Measurements from ENCODE around the gene BCAT1. TPM values are rescaled to one million over a fixed set of nuclear protein-coding genes. Genes with fewer than 3 reads are reported as not detected.

The BCAT1 gene
- polyA plus RNA-seq, 2 donors: 0.38 to 1.0 TPM

GRCh38 chr12:24895612-24896011 is 53.3 kb downstream of the BCAT1 start:
- Histone ChIP-seq H3K9me3 (ENCODE audit: control insufficient read depth in 2 of 2, insufficient read depth in 1 of 2, low read depth in 1 of 2, low read length in 1 of 2) (no peaks in the 10 kb centered on the region), H3K27ac (ENCODE audit: low read depth in 2 of 2, low read length in 1 of 2) (no peak overlapping the region), H3K4me1 (ENCODE audit: control insufficient read depth in 2 of 2, insufficient read depth in 2 of 2, low read length in 1 of 2) (no peaks in the 10 kb centered on the region), H3K4me3 (ENCODE audit: low read depth in 1 of 2, low read length in 2 of 2) (no peak overlapping the region), H3K36me3 (ENCODE audit: control insufficient read depth in 2 of 2, insufficient read depth in 2 of 2, low read length in 1 of 2) (no peaks in the 10 kb centered on the region), H3K27me3 (ENCODE audit: control insufficient read depth in 1 of 2, insufficient read depth in 2 of 2, low read length in 2 of 2) (no peaks in the 10 kb centered on the region)
- 20 to 35% methylated on average over 1 of the region's 1 CpG for WGBS, 2 donors

DNA sequence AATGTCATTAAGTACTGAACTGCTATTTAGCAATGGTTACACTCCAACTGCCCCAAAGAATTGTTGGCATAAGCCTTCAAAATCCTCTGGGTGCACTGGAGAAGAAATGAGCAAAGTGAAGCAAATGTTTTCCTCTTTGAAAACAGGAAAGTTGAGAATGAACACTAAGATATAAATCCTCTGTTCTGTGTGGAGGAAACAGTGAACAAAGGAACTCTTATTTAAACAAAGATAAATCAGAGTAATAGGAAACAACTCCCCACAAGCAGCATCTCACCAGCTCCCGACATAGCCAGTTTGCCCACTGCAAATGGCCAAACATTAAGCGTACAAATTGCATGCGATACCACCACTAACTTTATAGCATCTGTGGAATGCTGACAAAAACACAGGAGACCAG is 54.0 kb downstream of the BCAT1 start:
- no peak overlapping the region for H3K27ac ChIP-seq (ENCODE audit: low read depth in 2 of 2, low read length in 1 of 2)
- no peaks in the 10 kb centered on the region for H3K27me3 ChIP-seq (ENCODE audit: control insufficient read depth in 1 of 2, insufficient read depth in 2 of 2, low read length in 2 of 2)
- H3K4me1 ChIP-seq (ENCODE audit: control insufficient read depth in 2 of 2, insufficient read depth in 2 of 2, low read length in 1 of 2): no peaks in the 10 kb centered on the region
- H3K4me3 ChIP-seq (ENCODE audit: low read depth in 1 of 2, low read length in 2 of 2): no peak overlapping the region
- no peaks in the 10 kb centered on the region for H3K36me3 ChIP-seq (ENCODE audit: control insufficient read depth in 2 of 2, insufficient read depth in 2 of 2, low read length in 1 of 2)
- no peaks in the 10 kb centered on the region for H3K9me3 ChIP-seq (ENCODE audit: control insufficient read depth in 2 of 2, insufficient read depth in 1 of 2, low read depth in 1 of 2, low read length in 1 of 2)
- WGBS, 2 donors: 48 to 64% methylated on average over 3 of the region's 3 CpGs

GRCh38 chr12:24890048-24890803 is 58.7 kb downstream of the BCAT1 start:
- 91 to 95% methylated on average over 7 of the region's 7 CpGs for WGBS, 2 donors

DNA sequence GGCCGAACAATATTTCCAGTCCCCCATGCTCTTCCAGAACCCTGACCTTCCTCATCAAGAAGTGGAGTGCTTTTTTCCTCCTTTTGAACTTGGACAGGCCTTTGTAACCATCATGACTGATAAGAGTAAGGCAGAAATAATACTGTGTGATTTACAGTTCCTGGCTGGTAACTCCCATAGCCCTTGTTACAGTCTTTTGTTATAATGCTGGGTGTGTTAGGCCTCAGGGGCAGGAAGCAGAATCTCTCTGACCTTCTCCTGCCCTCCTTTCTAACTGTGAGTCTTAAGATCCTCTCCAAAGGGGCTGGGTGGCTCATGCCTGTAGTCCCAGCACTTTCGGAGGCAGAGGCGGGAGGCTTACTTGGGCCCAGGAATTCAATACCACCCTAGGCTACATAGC is 59.5 kb downstream of the BCAT1 start:
- H3K4me3 ChIP-seq (ENCODE audit: low read depth in 1 of 2, low read length in 2 of 2): no peak overlapping the region
- H3K27me3 ChIP-seq (ENCODE audit: control insufficient read depth in 1 of 2, insufficient read depth in 2 of 2, low read length in 2 of 2): no peaks in the 10 kb centered on the region
- no peaks in the 10 kb centered on the region for H3K4me1 ChIP-seq (ENCODE audit: control insufficient read depth in 2 of 2, insufficient read depth in 2 of 2, low read length in 1 of 2)
- H3K9me3 ChIP-seq (ENCODE audit: control insufficient read depth in 2 of 2, insufficient read depth in 1 of 2, low read depth in 1 of 2, low read length in 1 of 2): no peaks in the 10 kb centered on the region
- no peaks in the 10 kb centered on the region for H3K36me3 ChIP-seq (ENCODE audit: control insufficient read depth in 2 of 2, insufficient read depth in 2 of 2, low read length in 1 of 2)
- 87 to 94% methylated on average over 3 of the region's 3 CpGs for WGBS, 2 donors
- no peak overlapping the region for H3K27ac ChIP-seq (ENCODE audit: low read depth in 2 of 2, low read length in 1 of 2)

More at GRCh38 chr12:24890048-24890803, 58.7 kb downstream of the BCAT1 start:
- Histone ChIP-seq H3K4me1 (ENCODE audit: control insufficient read depth in 2 of 2, insufficient read depth in 2 of 2, low read length in 1 of 2) (no peaks in the 10 kb centered on the region), H3K27me3 (ENCODE audit: control insufficient read depth in 1 of 2, insufficient read depth in 2 of 2, low read length in 2 of 2) (no peaks in the 10 kb centered on the region), H3K9me3 (ENCODE audit: control insufficient read depth in 2 of 2, insufficient read depth in 1 of 2, low read depth in 1 of 2, low read length in 1 of 2) (no peaks in the 10 kb centered on the region), H3K36me3 (ENCODE audit: control insufficient read depth in 2 of 2, insufficient read depth in 2 of 2, low read length in 1 of 2) (no peaks in the 10 kb centered on the region), H3K27ac (ENCODE audit: low read depth in 2 of 2, low read length in 1 of 2) (no peak overlapping the region), H3K4me3 (ENCODE audit: low read depth in 1 of 2, low read length in 2 of 2) (no peak overlapping the region)

- Histone ChIP-seq H3K4me1 (ENCODE audit: control insufficient read depth in 2 of 2, insufficient read depth in 2 of 2, low read length in 1 of 2) (no peaks in the 10 kb centered on the region), H3K27ac (ENCODE audit: low read depth in 2 of 2, low read length in 1 of 2) (no peak overlapping the region), H3K9me3 (ENCODE audit: control insufficient read depth in 2 of 2, insufficient read depth in 1 of 2, low read depth in 1 of 2, low read length in 1 of 2) (no peaks in the 10 kb centered on the region), H3K27me3 (ENCODE audit: control insufficient read depth in 1 of 2, insufficient read depth in 2 of 2, low read length in 2 of 2) (no peaks in the 10 kb centered on the region), H3K36me3 (ENCODE audit: control insufficient read depth in 2 of 2, insufficient read depth in 2 of 2, low read length in 1 of 2) (no peaks in the 10 kb centered on the region), H3K4me3 (ENCODE audit: low read depth in 1 of 2, low read length in 2 of 2) (no peak overlapping the region)
- WGBS, 2 donors: 66 to 69% methylated on average over 5 of the region's 5 CpGs
Measured at GRCh38 chr12:24888813-24889212, 60.1 kb downstream of the BCAT1 start.

DNA sequence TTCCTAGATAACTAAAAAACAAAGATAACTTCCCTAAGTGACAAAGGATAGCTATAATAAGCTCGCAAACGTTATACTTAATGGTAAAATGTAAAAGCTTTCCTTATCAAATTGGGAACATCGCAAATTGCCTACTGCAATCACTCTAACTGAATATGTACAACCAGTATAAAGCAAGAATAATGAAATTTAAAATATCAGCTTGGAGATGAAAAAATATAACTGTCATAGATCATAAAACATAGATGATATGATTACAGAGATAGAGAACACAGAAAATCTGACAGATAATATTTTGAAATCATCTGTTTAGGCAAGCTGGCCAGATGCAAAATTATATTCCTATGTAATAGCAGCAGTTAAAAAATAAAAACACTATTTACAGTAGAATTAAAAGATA is 64.0 kb downstream of the BCAT1 start:
- no peak overlapping the region for H3K27ac ChIP-seq (ENCODE audit: low read depth in 2 of 2, low read length in 1 of 2)
- H3K36me3 ChIP-seq (ENCODE audit: control insufficient read depth in 2 of 2, insufficient read depth in 2 of 2, low read length in 1 of 2): no peaks in the 10 kb centered on the region
- H3K9me3 ChIP-seq (ENCODE audit: control insufficient read depth in 2 of 2, insufficient read depth in 1 of 2, low read depth in 1 of 2, low read length in 1 of 2): no peaks in the 10 kb centered on the region
- H3K4me3 ChIP-seq (ENCODE audit: low read depth in 1 of 2, low read length in 2 of 2): no peak overlapping the region
- WGBS, 2 donors: 91 to 97% methylated on average over 3 of the region's 3 CpGs
- H3K4me1 ChIP-seq (ENCODE audit: control insufficient read depth in 2 of 2, insufficient read depth in 2 of 2, low read length in 1 of 2): no peaks in the 10 kb centered on the region
- H3K27me3 ChIP-seq (ENCODE audit: control insufficient read depth in 1 of 2, insufficient read depth in 2 of 2, low read length in 2 of 2): no peaks in the 10 kb centered on the region

DNA sequence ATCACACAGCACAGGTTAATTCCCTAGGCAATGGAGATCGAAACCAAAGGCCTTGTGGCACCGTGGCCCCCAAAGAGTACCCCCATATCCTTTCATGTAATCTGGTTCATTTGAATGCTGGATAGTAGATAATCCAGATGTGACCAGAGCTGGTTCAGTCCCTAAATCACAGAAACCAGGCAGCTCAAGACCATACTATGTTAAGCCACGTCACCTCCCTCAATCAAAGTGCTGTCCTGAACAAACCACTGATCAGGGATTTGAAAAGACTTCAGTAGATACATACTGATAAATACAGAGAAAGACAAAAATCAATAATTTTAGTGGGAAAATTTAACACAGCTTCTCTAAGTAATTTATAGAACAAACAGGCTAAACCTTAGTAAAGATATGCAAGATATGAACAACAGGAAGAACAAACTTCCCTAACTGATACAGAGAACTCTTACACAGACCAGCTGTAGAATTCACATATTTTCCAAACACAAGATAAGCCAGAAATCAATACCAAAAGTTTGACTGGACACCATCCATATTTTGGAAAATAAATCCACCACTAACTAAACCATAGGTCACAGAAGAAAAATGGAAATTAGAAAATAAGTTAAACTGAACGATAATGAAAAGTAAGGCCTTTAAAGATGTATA is 67.1 kb downstream of the BCAT1 start:
- 85 to 96% methylated on average over 4 of the region's 4 CpGs for WGBS, 2 donors
- Histone ChIP-seq H3K9me3 (ENCODE audit: control insufficient read depth in 2 of 2, insufficient read depth in 1 of 2, low read depth in 1 of 2, low read length in 1 of 2) (no peaks in the 10 kb centered on the region), H3K4me1 (ENCODE audit: control insufficient read depth in 2 of 2, insufficient read depth in 2 of 2, low read length in 1 of 2) (no peaks in the 10 kb centered on the region), H3K4me3 (ENCODE audit: low read depth in 1 of 2, low read length in 2 of 2) (no peak overlapping the region), H3K27ac (ENCODE audit: low read depth in 2 of 2, low read length in 1 of 2) (no peak overlapping the region), H3K27me3 (ENCODE audit: control insufficient read depth in 1 of 2, insufficient read depth in 2 of 2, low read length in 2 of 2) (no peaks in the 10 kb centered on the region), H3K36me3 (ENCODE audit: control insufficient read depth in 2 of 2, insufficient read depth in 2 of 2, low read length in 1 of 2) (no peaks in the 10 kb centered on the region)

- no peaks in the 10 kb centered on the region for H3K9me3 ChIP-seq (ENCODE audit: control insufficient read depth in 2 of 2, insufficient read depth in 1 of 2, low read depth in 1 of 2, low read length in 1 of 2)
- no peak overlapping the region for H3K27ac ChIP-seq (ENCODE audit: low read depth in 2 of 2, low read length in 1 of 2)
- H3K36me3 ChIP-seq (ENCODE audit: control insufficient read depth in 2 of 2, insufficient read depth in 2 of 2, low read length in 1 of 2): no peaks in the 10 kb centered on the region
- H3K27me3 ChIP-seq (ENCODE audit: control insufficient read depth in 1 of 2, insufficient read depth in 2 of 2, low read length in 2 of 2): no peaks in the 10 kb centered on the region
- H3K4me3 ChIP-seq (ENCODE audit: low read depth in 1 of 2, low read length in 2 of 2): no peak overlapping the region
- no peaks in the 10 kb centered on the region for H3K4me1 ChIP-seq (ENCODE audit: control insufficient read depth in 2 of 2, insufficient read depth in 2 of 2, low read length in 1 of 2)
- WGBS, 2 donors: 88 to 92% methylated on average over 8 of the region's 8 CpGs
Measured at GRCh38 chr12:24881227-24881626, 67.7 kb downstream of the BCAT1 start.

GRCh38 chr12:24880732-24881131 is 68.2 kb downstream of the BCAT1 start:
- 89 to 92% methylated on average over 5 of the region's 5 CpGs for WGBS, 2 donors
- Histone ChIP-seq H3K27ac (ENCODE audit: low read depth in 2 of 2, low read length in 1 of 2) (no peak overlapping the region), H3K27me3 (ENCODE audit: control insufficient read depth in 1 of 2, insufficient read depth in 2 of 2, low read length in 2 of 2) (no peaks in the 10 kb centered on the region), H3K9me3 (ENCODE audit: control insufficient read depth in 2 of 2, insufficient read depth in 1 of 2, low read depth in 1 of 2, low read length in 1 of 2) (no peaks in the 10 kb centered on the region), H3K36me3 (ENCODE audit: control insufficient read depth in 2 of 2, insufficient read depth in 2 of 2, low read length in 1 of 2) (no peaks in the 10 kb centered on the region), H3K4me1 (ENCODE audit: control insufficient read depth in 2 of 2, insufficient read depth in 2 of 2, low read length in 1 of 2) (no peaks in the 10 kb centered on the region), H3K4me3 (ENCODE audit: low read depth in 1 of 2, low read length in 2 of 2) (no peak overlapping the region)

GRCh38 chr12:24879644-24880043 is 69.3 kb downstream of the BCAT1 start:
- Histone ChIP-seq H3K27ac (ENCODE audit: low read depth in 2 of 2, low read length in 1 of 2) (no peak overlapping the region), H3K36me3 (ENCODE audit: control insufficient read depth in 2 of 2, insufficient read depth in 2 of 2, low read length in 1 of 2) (no peaks in the 10 kb centered on the region), H3K4me3 (ENCODE audit: low read depth in 1 of 2, low read length in 2 of 2) (no peak overlapping the region), H3K9me3 (ENCODE audit: control insufficient read depth in 2 of 2, insufficient read depth in 1 of 2, low read depth in 1 of 2, low read length in 1 of 2) (no peaks in the 10 kb centered on the region), H3K27me3 (ENCODE audit: control insufficient read depth in 1 of 2, insufficient read depth in 2 of 2, low read length in 2 of 2) (no peaks in the 10 kb centered on the region), H3K4me1 (ENCODE audit: control insufficient read depth in 2 of 2, insufficient read depth in 2 of 2, low read length in 1 of 2) (no peaks in the 10 kb centered on the region)
- WGBS, 2 donors: 63 to 65% methylated on average over 2 of the region's 2 CpGs

Data from esophagus (tissue), 2 donors.